ENCODE measurements around the gene RHOBTB3. TPM values are rescaled to one million over a fixed set of nuclear protein-coding genes. Genes with fewer than 3 reads are reported as not detected.
A peak's percentile ranks its signal among the peaks of the same experiment; 100 is the strongest.
"Not testable (repeated sequence)": the region's sequence is repeated elsewhere in the genome, so short reads cannot be mapped to it uniquely, and the experiment has no call there.

The RHOBTB3 gene
- total RNA-seq, 4 donors from 2014 or later = 4.7 to 59.3 (median 13.6) TPM

DNA sequence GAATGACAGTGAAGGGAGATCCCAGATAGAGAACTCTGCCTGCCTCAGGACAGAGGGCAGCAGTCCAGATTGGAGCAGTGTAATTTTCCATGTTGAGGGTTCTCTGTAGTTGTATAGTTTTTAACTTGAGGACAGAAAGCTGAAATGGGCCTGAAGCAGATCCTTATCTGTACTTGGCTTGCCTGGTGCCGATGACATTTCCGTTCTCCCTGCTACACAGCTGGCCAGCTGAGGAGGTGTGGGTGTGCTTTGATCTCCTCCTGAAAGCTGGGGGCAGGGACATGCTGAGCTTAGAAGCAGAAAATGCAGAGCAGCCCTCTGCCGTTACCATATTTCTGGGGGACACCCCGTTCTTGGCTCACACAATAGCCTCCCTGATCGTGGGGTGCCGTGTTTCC lies 80.9 kb downstream of the RHOBTB3 start:
- intact Hi-C loops (cut with DNase I) = no loop called here
- Histone ChIP-seq H3K36me3 (peaks cover 0 to 17% (median 3%) of the 10 kb centered on the region in 3 donors), H3K27me3 (no peaks in the 10 kb centered on the region), H3K4me1 (peaks cover 21 to 50% (median 32%) of the 10 kb centered on the region in 3 donors), H3K27ac (peak overlapping the region in 2 of 4 donors; percentile 42 to 46), H3K9me3 (no peaks in the 10 kb centered on the region), H3K4me3 (no peak overlapping the region)
- 46 to 63% methylated on average over 5 to 6 of the region's 6 CpGs for WGBS, 2 donors
- no peak for DNase-seq
- TF ChIP-seq, protein P1, sequence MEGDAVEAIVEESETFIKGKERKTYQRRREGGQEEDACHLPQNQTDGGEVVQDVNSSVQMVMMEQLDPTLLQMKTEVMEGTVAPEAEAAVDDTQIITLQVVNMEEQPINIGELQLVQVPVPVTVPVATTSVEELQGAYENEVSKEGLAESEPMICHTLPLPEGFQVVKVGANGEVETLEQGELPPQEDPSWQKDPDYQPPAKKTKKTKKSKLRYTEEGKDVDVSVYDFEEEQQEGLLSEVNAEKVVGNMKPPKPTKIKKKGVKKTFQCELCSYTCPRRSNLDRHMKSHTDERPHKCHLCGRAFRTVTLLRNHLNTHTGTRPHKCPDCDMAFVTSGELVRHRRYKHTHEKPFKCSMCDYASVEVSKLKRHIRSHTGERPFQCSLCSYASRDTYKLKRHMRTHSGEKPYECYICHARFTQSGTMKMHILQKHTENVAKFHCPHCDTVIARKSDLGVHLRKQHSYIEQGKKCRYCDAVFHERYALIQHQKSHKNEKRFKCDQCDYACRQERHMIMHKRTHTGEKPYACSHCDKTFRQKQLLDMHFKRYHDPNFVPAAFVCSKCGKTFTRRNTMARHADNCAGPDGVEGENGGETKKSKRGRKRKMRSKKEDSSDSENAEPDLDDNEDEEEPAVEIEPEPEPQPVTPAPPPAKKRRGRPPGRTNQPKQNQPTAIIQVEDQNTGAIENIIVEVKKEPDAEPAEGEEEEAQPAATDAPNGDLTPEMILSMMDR (IDR thresholded peaks at IDR 0.05) = no peak
- TF ChIP-seq POLR2A (IDR thresholded peaks at IDR 0.05) = no peak

DNA sequence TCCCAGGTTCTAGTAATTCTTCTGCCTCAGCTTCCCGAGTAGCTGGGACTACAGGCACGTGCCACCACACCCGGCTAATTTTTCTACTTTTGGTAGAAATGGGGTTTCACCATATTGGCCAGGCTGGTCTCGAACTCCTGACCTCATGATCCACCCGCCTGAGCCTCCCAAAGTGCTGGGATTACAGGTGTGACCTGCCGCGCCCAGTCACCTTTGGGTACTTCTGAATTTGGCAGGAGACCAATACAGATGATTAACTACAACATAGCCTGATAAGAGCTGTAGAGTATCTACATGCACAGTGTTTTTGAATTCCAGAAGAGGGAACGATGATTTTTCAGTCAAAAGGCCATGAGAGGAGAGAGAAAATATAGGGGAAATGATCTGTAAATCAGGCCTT lies 81.9 kb downstream of the RHOBTB3 start:
- H3K4me3 ChIP-seq; H3K27ac ChIP-seq; H3K9me3 ChIP-seq; DNase-seq; intact Hi-C loops (cut with DNase I); H3K27me3 ChIP-seq: not testable (repeated sequence)
- Histone ChIP-seq H3K36me3 (peaks cover 0 to 17% (median 3%) of the 10 kb centered on the region in 3 donors), H3K4me1 (peaks cover 27 to 49% (median 29%) of the 10 kb centered on the region in 3 donors)
- 91 to 98% methylated on average over 4 to 8 of the region's 8 CpGs for WGBS, 2 donors

DNA sequence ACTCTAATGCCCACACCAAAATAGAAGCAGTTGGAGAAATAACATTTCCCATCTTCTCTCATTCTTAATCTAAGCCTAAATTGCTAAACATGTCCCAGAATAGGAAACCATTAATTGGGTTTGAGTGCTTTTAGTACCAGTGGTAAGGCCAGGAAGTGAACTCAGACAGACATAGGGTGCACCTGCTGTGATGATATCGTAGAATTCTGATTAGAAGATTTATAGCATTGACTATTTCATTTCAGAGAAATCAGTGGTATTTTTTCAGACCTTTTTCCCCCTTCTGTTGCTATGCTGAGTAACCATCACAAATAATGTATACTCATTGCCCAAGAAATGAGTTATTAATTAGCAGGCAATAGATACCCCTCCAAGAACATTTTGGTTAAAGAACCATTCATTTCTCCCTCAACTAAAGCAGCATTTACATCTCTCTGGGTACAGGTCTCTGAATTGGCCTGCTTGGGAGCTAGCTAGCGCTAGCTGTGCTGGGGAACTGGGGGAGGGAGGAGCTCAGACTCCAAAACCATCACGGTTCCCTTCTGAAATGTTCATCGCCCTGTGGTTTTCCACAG lies 84.1 kb downstream of the RHOBTB3 start:
- Histone ChIP-seq H3K36me3 (peaks cover 0 to 17% (median 3%) of the 10 kb centered on the region in 3 donors), H3K4me1 (peaks cover 18 to 48% (median 18%) of the 10 kb centered on the region in 3 donors), H3K27ac (peak overlapping the region in 1 of 4 donors; percentile 2), H3K4me3 (no peak overlapping the region), H3K9me3 (no peaks in the 10 kb centered on the region), H3K27me3 (no peaks in the 10 kb centered on the region)
- WGBS, 2 donors = 83 to 85% methylated on average over 4 of the region's 4 CpGs
- TF ChIP-seq, protein P1 (IDR thresholded peaks at IDR 0.05) = no peak
- no peak for TF ChIP-seq POLR2A (IDR thresholded peaks at IDR 0.05)
- no peak for DNase-seq
- intact Hi-C loops (cut with DNase I) = no loop called here

DNA sequence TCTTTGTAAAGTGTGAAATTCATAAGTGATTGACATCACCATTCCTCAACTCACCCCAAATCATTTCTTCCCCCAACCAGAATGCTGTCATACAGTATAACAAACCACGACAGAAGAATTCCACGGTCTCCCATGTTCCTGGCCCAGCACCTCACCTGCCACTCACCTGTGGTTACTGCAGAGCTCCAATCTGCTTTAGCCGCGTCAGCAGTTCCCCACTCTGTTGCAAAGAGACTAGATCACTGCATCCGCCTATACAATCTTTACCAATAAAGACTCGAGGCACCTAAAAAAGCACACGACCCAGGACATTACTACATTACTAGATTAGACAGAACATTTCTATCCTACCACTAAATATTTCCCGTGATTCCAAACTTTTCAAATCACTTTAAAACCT lies 85.2 kb downstream of the RHOBTB3 start:
- Histone ChIP-seq H3K27me3 (no peaks in the 10 kb centered on the region), H3K4me1 (peaks cover 17 to 49% (median 18%) of the 10 kb centered on the region in 3 donors), H3K27ac (no peak overlapping the region), H3K36me3 (peaks cover 0 to 17% (median 3%) of the 10 kb centered on the region in 3 donors), H3K4me3 (no peak overlapping the region), H3K9me3 (no peaks in the 10 kb centered on the region)
- no peak for DNase-seq
- intact Hi-C loops (cut with DNase I) = no loop called here
- TF ChIP-seq, protein P1 (IDR thresholded peaks at IDR 0.05) = no peak
- TF ChIP-seq POLR2A (IDR thresholded peaks at IDR 0.05) = no peak
- 87 to 90% methylated on average over 8 of the region's 8 CpGs for WGBS, 2 donors

DNA sequence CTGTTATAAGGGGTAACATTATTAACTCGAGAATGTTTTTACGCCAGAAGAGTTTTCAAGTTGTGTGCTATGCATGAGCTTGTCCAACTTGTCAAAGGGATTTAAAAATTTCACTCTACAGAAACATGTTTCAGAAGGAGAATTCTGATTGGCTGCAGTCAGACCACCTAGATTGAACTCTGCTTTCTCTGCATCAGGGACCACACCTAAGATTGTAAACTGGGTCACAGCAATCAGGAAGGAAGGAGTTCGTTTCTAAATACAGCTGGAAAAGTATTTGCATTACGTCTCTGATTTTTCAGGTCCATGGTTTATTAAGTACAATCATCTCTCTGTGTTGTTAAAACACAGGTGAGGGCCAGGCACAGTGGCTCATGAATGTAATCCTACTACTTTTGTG lies 85.6 kb downstream of the RHOBTB3 start:
- Histone ChIP-seq H3K36me3 (peaks cover 0 to 17% (median 3%) of the 10 kb centered on the region in 3 donors), H3K27me3 (no peaks in the 10 kb centered on the region), H3K27ac (peak overlapping the region in 1 of 4 donors; percentile 30), H3K9me3 (no peaks in the 10 kb centered on the region), H3K4me3 (no peak overlapping the region), H3K4me1 (peaks cover 17 to 52% (median 22%) of the 10 kb centered on the region in 3 donors)
- WGBS, 2 donors = 55 to 60% methylated on average over 4 of the region's 4 CpGs
- no peak for TF ChIP-seq POLR2A (IDR thresholded peaks at IDR 0.05)
- TF ChIP-seq, protein P1 (IDR thresholded peaks at IDR 0.05) = no peak
- no peak for DNase-seq
- intact Hi-C loops (cut with DNase I) = no loop called here
